ENCODE results near the gene COL4A2.

Gene COL4A2

GRCh38 chr13:110506396-110506795 is 199.3 kb downstream of the COL4A2 start:
- Histone ChIP-seq H3K9me3 (replicated peaks; ENCODE audit: insufficient read depth, low read length) (no peaks in the 10 kb centered on the region), H3K79me2 (ENCODE audit: low read length) (no peaks in the 10 kb centered on the region), H3K4me3 (ENCODE audit: low read length) (no peak overlapping the region), H3K27ac (ENCODE audit: low read length) (no peak overlapping the region), H3K27me3 (replicated peaks; ENCODE audit: insufficient read depth, low read length) (no peaks in the 10 kb centered on the region), H4K20me1 (ENCODE audit: insufficient read depth, low read length) (no peaks in the 10 kb centered on the region), H2AFZ (ENCODE audit: low read length) (no peak overlapping the region), H3K36me3 (replicated peaks; ENCODE audit: insufficient read depth, low read length) (no peaks in the 10 kb centered on the region), H3F3A (ENCODE audit: insufficient read depth, low read length) (no peaks in the 10 kb centered on the region), H3K9ac (ENCODE audit: low read length) (no peak overlapping the region), H3K4me2 (ENCODE audit: low read depth, low read length) (no peak overlapping the region), H3K4me1 (ENCODE audit: low read length) (no peaks in the 10 kb centered on the region), H3K9me2 (replicated peaks; ENCODE audit: insufficient read depth, low read length) (no peaks in the 10 kb centered on the region)
- DNase-seq: no peak
- TF ChIP-seq EZH2 (optimal IDR thresholded peaks at IDR 0.05; ENCODE audit: low read depth, low read length): no peak
- no peak for TF ChIP-seq EZH2phosphoT487 (IDR thresholded peaks at IDR 0.05; ENCODE audit: low read length)
- TF ChIP-seq, protein P1, sequence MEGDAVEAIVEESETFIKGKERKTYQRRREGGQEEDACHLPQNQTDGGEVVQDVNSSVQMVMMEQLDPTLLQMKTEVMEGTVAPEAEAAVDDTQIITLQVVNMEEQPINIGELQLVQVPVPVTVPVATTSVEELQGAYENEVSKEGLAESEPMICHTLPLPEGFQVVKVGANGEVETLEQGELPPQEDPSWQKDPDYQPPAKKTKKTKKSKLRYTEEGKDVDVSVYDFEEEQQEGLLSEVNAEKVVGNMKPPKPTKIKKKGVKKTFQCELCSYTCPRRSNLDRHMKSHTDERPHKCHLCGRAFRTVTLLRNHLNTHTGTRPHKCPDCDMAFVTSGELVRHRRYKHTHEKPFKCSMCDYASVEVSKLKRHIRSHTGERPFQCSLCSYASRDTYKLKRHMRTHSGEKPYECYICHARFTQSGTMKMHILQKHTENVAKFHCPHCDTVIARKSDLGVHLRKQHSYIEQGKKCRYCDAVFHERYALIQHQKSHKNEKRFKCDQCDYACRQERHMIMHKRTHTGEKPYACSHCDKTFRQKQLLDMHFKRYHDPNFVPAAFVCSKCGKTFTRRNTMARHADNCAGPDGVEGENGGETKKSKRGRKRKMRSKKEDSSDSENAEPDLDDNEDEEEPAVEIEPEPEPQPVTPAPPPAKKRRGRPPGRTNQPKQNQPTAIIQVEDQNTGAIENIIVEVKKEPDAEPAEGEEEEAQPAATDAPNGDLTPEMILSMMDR (IDR thresholded peaks at IDR 0.05; ENCODE audit: low read length): no peak

- Histone ChIP-seq H3K9me2 (replicated peaks; ENCODE audit: insufficient read depth, low read length) (no peaks in the 10 kb centered on the region), H3K4me3 (ENCODE audit: low read length) (no peak overlapping the region), H3K4me2 (ENCODE audit: low read depth, low read length) (no peak overlapping the region), H3K79me2 (ENCODE audit: low read length) (no peaks in the 10 kb centered on the region), H3K4me1 (ENCODE audit: low read length) (no peaks in the 10 kb centered on the region), H3K27me3 (replicated peaks; ENCODE audit: insufficient read depth, low read length) (no peaks in the 10 kb centered on the region), H4K20me1 (ENCODE audit: insufficient read depth, low read length) (no peaks in the 10 kb centered on the region), H2AFZ (ENCODE audit: low read length) (no peak overlapping the region), H3K9me3 (replicated peaks; ENCODE audit: insufficient read depth, low read length) (no peaks in the 10 kb centered on the region), H3K9ac (ENCODE audit: low read length) (no peak overlapping the region), H3K36me3 (replicated peaks; ENCODE audit: insufficient read depth, low read length) (no peaks in the 10 kb centered on the region), H3F3A (ENCODE audit: insufficient read depth, low read length) (no peaks in the 10 kb centered on the region), H3K27ac (ENCODE audit: low read length) (no peak overlapping the region)
- no peak for DNase-seq
- no peak for TF ChIP-seq EZH2phosphoT487 (IDR thresholded peaks at IDR 0.05; ENCODE audit: low read length)
- TF ChIP-seq, protein P1 (IDR thresholded peaks at IDR 0.05; ENCODE audit: low read length): no peak
- TF ChIP-seq EZH2 (optimal IDR thresholded peaks at IDR 0.05; ENCODE audit: low read depth, low read length): no peak
These were observed 199.9 kb downstream of the COL4A2 start for GRCh38 chr13:110506859-110507566.

GRCh38 chr13:110507678-110508381 is 200.7 kb downstream of the COL4A2 start:
- no peaks in the 10 kb centered on the region for H3K27me3 ChIP-seq (replicated peaks; ENCODE audit: insufficient read depth, low read length)
- H3K4me3 ChIP-seq (ENCODE audit: low read length): no peak overlapping the region
- no peaks in the 10 kb centered on the region for H3K9me3 ChIP-seq (replicated peaks; ENCODE audit: insufficient read depth, low read length)
- H3K4me2 ChIP-seq (ENCODE audit: low read depth, low read length): no peak overlapping the region
- no peak overlapping the region for H3K27ac ChIP-seq (ENCODE audit: low read length)
- H3K9me2 ChIP-seq (replicated peaks; ENCODE audit: insufficient read depth, low read length): no peaks in the 10 kb centered on the region
- H3K4me1 ChIP-seq (ENCODE audit: low read length): no peaks in the 10 kb centered on the region
- no peaks in the 10 kb centered on the region for H3F3A ChIP-seq (ENCODE audit: insufficient read depth, low read length)
- H3K79me2 ChIP-seq (ENCODE audit: low read length): no peaks in the 10 kb centered on the region
- H3K9ac ChIP-seq (ENCODE audit: low read length): no peak overlapping the region
- DNase-seq: peak; percentile 32
- no peaks in the 10 kb centered on the region for H4K20me1 ChIP-seq (ENCODE audit: insufficient read depth, low read length)
- no peaks in the 10 kb centered on the region for H3K36me3 ChIP-seq (replicated peaks; ENCODE audit: insufficient read depth, low read length)
- no peak overlapping the region for H2AFZ ChIP-seq (ENCODE audit: low read length)
- TF ChIP-seq, protein P1 (IDR thresholded peaks at IDR 0.05; ENCODE audit: low read length): peak; percentile 26
- no peak for TF ChIP-seq EZH2phosphoT487 (IDR thresholded peaks at IDR 0.05; ENCODE audit: low read length)

All from MM.1S (cell line).